ENCODE measurements around the gene RAB6B.

DNA sequence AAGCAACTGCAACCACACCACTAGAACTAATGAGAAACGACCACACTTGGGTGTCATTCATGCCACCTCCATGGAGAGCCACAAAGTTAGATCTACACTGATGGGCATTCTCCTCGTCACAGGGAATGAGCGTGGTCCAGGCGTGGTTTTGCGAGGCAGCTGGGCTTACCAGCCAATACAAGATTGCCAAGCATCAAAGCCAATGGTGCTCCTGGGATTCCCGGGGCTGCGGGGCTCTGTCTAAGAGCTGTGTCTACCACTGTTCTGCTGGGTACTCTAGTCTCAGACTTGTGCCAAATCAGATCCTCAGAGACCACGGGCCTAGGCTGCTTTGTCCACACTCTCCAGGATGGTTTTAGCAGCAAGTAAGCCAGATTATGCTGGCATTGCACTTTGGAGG lies 43.8 kb downstream of the RAB6B start:
- TF ChIP-seq, protein P1, sequence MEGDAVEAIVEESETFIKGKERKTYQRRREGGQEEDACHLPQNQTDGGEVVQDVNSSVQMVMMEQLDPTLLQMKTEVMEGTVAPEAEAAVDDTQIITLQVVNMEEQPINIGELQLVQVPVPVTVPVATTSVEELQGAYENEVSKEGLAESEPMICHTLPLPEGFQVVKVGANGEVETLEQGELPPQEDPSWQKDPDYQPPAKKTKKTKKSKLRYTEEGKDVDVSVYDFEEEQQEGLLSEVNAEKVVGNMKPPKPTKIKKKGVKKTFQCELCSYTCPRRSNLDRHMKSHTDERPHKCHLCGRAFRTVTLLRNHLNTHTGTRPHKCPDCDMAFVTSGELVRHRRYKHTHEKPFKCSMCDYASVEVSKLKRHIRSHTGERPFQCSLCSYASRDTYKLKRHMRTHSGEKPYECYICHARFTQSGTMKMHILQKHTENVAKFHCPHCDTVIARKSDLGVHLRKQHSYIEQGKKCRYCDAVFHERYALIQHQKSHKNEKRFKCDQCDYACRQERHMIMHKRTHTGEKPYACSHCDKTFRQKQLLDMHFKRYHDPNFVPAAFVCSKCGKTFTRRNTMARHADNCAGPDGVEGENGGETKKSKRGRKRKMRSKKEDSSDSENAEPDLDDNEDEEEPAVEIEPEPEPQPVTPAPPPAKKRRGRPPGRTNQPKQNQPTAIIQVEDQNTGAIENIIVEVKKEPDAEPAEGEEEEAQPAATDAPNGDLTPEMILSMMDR (IDR thresholded peaks at IDR 0.05; ENCODE audit: insufficient read depth, low read length), result no peak
- no peak for TF ChIP-seq POLR2AphosphoS5 (IDR thresholded peaks at IDR 0.05; ENCODE audit: low read depth)
- TF ChIP-seq GABPA (IDR thresholded peaks at IDR 0.05; ENCODE audit: low read depth), result no peak

Measured in HL-60 (cell line).